Stimulated activated CD4-positive, alpha-beta T cell treated with anti-CD3 and anti-CD28 coated beads, Interleukin-15, amount 100 ng/mL, for 48 hours (primary cell): ENCODE data around the gene RBBP8.
A peak's percentile ranks its signal among the peaks of the same experiment; 100 is the strongest.
"Not testable (repeated sequence)": the region's sequence is repeated elsewhere in the genome, so short reads cannot be mapped to it uniquely, and the experiment has no call there.

ENCODE experiments used
- DNase-seq, 2 donors: peaks; one replicate each; pipeline ENCODE4 v3.0.0-alpha.2; 2020; ENCODE audit warnings: low read depth in 2 of 2

The RBBP8 gene

DNA sequence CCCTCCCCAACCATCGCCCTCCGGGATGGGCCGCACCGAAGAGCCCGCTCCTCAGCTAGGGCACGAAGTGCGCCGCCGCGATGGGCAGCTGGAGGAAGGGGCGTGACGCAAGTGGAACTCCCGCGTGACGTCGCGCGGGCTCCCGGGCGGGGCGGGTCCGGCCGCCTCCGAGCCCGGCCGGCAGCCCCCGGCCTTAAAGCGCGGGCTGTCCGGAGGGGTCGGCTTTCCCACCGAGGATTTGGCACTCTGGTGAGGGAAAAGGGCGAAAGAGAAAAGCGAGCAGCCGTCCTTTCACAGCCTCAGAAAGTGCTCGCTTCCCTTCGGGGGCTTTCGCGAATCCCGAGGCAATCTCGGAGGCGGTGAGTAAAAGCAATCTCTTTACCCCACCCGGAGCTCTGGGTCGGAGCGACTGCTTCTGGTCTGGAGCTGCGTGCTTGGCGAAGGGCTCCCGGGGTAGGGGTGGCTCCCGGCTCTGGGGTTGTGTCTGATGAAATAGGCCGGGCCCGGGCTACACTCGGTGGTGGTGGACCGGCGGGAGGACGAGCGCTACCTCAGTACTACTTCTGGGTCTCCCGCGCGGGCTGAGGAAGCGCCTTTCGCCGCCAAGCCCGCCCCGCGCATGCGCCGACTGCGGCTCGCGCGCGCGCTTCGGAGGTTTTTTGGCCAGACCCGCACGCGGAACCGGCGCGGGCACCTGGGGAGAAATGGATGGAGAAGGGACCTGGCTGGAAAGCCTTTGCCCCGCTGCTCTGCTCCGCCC is at the start of gene RBBP8:
Gene RBBP8 (plus strand): TSS at position 123 of the 760 bp plus-strand sequence. CDS start 3,524 bp downstream, outside the sequence.
- DNase-seq: peak; percentile 61 to 72

DNA sequence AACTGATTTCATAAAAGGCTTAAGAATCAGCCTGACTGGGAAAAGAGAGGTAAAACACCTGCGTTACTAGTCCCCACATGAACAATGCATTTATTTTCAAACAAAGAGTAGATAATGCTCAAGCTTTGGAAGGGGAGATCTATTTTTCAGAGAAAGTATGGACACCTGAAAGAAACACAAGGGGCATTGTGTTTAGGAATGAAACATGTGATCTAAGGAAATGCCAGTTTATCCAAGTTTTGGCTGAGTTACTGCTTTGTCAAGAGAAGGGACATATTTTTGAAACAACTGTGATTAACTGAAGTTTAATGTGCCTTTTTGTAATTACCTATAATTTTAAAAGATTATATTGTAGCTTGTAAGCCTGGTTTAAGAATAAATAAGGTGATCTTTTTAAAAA is 49.3 kb upstream of the RBBP8 start:
- no peak for DNase-seq

DNA sequence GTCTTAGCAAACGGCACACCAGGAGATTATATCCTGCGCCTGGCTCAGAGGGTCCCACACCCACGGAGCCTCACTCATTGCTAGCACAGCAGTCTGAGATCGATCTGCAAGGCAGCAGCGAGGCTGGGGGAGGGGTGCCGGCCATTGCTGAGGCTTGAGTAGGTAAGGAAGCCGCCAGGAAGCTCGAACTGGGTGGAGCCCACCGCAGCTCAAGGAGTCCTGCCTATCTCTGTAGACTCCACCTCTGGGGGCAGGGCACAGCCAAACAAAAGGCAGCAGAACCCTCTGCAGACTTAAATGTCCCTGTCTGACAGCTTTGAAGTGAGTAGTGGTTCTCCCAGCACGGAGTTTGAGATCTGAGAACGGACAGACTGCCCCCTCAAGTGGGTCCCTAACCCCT is 47.4 kb upstream of the RBBP8 start:
- not testable (repeated sequence) for DNase-seq

DNA sequence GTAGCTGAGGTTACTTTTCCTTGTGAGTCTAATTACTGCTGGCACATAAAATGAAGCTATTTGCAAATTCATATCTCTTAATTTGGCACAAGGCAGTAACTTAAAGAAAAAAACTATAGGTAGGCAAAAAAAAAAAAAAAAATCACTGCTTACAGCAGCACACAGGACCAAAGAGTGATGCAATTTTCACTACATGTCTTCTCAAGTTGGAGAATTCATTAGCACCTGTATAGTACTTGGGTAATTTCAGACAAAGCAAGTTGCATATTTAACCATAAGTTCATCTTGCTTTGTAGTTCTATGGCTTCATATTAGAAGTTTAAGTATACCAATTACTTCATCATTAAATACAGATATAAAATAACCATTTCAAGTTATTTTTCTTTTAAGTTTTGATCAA is 33.7 kb upstream of the RBBP8 start:
- no peak for DNase-seq

DNA sequence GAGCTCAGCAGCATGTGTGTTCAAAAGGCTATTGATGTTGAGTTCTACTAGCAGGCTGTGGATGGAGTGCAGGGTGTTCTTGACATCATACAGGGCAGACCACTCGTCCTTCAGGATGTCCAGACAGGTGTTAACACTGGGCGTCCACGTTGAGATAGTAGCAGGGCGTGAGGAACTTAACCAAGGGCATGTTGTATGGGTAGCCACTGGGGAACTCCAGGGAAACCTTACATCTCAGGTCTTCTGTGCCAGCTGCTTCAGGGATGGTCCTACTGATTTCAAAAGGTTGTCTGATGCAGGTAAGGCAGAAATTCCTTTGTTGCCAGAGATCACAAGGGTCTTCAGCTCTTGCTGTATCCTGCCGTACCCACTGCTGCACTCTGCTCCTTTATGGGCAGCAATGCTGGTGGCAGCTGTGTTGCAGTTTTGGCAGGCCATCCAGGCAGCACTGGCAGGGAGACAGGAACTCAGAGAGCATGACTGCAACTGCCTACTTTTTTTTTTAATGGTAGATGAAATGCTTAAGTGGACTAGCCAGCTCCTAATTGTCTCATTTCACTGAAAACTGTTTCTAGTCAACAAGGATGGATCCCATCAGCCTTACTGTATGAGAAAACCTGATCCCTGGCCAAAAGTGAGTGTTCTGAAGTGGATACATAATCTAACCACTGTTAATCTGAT is 32.4 kb upstream of the RBBP8 start:
- no peak for DNase-seq

DNA sequence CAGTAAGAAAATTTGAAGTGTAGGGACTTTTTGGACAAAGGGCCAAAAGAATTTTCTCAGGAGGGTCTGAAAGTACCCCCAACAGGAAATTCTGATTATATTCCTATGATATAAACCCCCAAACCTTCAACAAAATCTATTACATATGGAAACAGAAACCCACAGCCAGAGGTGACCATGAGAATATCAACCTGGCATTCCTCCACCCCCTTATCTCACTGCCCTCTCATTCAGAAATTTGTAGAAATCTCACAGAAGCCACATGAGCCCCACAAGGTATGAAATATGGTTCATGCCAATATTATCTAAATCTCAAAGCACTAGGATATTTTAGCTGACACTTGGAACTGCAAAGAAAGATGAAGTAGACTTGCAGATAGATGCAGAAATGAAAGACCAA is 31.0 kb upstream of the RBBP8 start:
- DNase-seq: no peak

DNA sequence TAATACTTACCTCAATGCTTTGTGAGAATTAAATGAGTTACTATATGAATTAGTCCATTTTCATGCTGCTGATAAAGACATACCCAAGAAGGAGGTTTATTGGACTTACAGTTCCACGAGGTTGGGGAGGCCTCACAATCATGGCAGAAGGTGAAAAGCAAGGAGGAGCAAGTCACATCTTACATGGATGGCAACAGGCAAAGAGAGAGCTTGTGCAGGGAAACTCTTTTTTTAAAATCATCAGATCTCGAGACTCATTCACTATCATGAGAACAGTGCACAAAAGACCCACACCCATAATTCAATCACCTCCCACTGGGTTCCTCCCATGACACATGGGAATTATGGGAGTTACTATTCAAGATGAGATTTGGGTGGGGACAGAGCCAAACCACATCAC is 29.9 kb upstream of the RBBP8 start:
- not testable (repeated sequence) for DNase-seq

DNA sequence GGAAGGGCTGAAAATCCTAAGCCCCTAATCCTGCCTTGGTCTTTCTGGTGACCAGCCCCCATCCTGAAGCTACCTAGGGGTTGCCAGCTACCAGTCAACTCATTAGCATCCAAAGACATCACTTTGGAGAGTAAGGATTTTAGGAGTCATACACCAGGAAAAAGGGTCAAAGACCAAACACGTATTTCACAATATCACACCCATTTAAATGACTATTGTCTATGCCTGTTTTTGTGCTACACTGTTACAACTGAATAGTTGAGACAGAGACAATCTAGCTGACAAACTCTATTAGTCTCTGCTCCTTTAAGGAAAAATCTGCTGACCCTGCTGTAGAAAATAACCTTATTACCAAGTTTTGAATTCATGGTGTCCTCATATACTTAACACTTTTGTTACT is 21.0 kb upstream of the RBBP8 start:
- no peak for DNase-seq

DNA sequence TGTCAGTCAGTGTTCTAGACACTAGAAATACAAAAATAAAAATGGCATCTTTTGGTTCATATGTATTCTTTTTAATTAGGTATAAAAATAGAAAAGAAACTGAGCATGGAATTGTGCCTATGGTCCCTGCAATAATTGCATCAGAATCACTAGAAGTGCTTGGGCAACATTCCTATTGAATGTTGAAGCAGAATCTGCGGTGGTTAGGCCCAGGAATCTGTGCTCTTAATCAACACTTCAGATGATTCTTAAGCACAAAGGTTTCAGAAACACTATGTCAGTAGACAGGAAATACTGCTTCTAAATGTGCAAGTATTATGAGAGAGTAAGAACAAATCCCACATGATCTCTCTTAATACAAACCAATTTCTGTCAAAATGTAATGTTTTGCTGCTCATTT is 20.3 kb upstream of the RBBP8 start:
- no peak for DNase-seq

DNA sequence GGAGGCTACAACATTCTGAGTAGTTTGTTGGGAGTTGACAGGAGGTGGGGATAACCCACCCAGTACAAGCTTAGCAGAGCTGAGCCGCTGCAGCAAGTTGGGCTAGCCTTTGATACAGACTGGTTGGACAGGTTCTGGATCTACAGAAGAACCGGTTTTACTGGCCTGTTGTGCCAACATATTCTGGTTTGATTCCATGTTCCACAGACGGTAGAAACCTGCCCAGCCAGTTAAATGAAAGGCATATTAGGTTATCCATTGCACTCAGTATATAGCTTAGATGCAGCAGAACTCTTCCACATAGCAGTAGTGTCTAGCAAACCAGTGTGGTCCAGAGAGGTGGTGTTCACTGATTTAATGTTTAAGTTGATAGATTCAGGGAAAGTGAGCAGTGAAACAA is 19.3 kb upstream of the RBBP8 start:
- DNase-seq: no peak

DNA sequence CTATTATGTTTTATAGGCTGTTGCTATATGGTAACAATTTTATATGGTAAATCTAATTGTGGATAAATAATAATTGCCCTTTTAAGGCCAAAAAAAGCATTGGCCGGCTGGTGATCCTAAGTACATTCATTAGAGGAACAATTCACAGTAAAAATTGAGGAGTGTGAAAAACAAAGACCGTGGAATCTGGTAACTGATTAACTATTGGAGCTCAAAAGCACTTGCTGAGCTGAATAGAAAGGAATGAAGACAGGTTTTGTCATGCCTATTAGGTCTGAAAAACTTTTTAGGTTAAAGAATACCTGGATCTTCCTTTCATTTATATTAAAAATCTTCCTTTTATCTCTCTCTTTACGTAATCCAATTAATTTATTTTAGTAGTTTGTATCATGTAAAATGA is 18.5 kb upstream of the RBBP8 start:
- no peak for DNase-seq

DNA sequence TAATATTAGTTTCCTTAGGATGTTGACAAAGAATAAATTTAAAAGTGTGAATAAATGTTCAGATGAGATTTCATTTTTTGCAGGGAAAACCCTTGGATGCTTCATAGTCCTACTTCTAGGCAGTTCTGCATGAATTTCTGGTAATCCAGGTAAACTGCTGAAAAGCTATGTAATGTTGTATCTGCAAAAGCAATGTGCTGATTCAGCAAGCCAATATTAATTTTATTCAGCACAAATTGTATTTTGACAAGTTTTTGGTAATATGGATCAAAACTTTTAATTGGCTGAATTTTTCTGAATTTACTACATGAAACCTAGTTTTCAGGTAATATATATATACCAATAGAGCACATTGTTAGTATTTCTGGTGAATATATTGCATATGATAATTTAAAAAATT is 17.8 kb upstream of the RBBP8 start:
- no peak for DNase-seq

DNA sequence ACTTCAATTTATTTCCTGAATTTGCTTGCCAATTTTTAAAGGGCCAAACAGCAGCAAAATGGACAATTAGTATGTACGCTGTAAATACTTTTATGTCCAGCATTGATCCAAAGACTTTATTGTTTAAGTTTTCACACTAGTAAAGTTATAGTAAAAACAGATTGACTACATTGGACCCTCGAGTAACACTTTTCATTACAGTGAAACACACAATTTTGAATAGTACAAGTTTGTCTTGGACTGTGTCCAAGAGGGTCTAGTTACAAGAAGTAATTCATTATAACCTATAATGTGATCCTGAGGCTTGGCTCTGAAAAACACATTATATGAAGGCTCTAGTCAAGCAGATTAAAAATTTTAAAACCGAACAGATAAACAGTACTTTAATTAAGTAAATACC is 11.4 kb upstream of the RBBP8 start:
- DNase-seq: no peak

DNA sequence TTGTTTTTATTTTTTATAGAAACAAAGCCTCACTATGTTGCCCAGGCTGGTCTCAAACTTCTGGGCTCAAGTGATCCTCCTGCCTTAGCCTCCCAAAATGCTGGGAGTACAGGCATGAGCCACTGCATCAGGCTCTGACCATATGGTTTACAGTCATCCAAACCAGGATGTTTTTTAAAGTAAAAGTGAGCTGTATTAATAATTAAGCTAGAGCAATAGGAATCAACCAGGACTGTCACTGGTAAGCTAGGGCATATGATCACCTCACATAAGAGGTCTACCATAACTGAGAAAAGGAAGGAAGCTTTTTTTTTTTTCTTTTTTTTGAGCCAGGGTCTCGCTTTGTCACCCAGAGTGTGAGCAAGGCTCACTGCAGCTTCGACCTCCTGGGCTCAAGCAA is 8.5 kb upstream of the RBBP8 start:
- no peak for DNase-seq

DNA sequence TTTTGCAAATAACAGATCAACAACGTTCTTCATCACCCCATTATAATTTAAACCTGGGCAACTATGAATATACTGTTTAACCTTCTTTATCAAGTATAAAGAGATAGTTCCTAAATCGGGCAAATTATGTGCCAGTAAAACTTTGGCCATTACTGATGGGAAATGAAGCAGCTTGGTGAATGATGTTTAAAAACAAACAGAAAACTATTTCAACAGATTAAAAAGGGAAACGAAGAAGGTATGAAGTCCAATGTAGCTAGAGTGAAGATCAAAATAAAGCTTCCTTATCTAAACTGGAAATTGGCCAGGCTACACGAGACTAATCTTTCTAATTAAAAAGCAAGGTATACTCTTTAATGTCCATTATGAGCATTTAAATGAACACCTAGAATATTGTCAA is 6.7 kb upstream of the RBBP8 start:
- DNase-seq: no peak

DNA sequence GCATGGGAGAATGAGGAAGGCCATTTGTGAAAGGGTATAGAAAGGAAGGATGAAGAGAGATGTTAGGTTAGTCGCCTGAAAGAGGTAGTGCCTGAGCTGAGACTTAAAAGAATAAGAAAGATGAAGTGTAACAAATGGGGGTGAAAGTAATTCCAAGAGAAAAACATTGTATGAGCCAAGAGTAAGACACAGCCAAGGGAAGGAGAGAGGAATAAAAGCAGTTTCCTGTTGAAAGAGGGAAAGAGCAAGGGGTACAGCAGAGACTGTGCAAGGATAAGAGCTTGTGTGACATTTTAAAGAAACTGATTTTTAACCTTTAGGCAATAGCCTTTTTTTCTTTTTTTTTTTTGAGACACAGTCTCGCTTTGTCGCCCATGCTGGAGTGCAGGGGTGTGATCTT is 4.8 kb upstream of the RBBP8 start:
- DNase-seq: no peak

DNA sequence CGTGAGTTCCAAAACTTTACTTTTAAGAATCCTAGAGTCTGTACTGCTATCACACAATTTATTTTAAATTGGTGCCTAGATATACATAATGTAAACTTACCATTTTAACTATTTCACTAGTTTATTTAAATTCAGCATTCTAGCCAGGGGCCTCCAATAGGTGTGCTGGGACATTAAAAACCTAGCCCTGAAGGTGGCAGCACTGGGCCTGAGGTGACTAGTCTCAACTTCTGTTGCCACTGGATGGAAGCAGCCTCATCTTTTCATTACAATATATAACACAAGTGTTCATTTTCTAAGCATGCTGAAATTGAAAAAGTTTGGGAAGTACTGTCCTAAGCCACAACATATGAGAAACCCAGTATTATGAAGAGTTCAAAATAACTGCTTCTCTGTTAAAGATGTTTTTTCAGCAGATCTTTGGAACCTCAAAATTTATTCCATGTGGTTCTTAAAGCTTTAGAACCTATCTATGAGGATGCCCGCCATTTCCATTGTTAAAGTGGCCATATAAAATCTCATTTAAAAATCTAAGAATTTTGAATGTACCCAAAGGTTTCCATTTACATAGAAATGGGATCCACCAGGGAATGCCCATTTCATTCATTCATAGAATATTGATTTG is 2.9 kb upstream of the RBBP8 start:
- DNase-seq: peak; percentile 64 to 78

DNA sequence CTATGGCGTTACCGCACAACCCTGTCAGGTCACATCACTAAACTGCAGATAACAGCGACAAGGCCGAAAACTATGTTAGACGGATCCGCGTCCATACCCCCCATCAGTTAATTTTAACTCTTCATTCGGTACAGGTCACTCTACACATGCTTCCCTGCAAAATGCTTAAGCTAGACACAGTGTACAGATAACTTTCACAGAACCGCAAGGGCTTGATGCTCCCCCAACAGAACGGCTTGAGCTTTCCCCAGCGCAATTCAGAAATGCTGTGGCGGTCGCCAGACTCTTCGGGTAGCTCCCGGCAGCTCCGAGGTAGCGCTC is 283 bp upstream of the RBBP8 start:
- no peak for DNase-seq

DNA sequence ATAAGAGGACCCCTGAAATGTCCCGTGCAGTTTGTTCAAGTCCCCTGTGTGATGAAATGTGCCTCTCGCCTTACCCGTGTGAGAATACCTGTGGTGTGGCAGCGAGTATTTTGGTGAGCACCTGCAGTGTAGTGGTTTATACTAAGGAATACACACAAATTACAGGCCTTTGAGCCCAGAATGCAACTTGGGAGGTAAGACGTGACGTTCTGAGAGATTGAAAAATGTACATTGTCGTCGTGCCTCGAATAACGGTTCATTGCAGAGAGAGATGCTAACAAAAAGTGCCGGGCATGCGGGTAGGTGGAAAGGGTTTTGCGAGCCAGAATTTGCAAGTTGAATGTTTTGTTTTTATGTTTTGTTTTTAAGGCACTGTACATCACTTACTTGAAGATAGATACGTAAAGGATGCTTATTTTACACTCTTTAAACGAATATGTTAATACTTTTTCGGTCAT is 867 bp downstream of the RBBP8 start:
- DNase-seq: no peak

DNA sequence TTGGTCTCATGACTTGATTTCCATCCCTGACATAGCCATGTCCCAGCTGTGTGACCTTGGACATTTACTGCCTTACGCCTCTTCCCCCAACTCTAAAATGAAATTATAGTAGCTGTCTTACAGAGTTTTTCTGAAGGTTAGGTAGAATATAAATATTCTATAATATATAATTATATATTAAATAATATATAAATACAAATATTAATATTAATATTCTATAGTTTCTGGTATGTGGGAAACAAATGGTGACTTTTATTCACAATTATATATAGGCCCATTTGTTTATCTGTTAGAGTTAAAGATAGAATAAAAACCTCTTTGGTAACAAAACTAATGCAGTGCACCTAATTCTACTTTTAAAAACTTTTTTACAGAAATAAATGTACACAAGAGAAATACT is 1.7 kb downstream of the RBBP8 start:
- DNase-seq: no peak

DNA sequence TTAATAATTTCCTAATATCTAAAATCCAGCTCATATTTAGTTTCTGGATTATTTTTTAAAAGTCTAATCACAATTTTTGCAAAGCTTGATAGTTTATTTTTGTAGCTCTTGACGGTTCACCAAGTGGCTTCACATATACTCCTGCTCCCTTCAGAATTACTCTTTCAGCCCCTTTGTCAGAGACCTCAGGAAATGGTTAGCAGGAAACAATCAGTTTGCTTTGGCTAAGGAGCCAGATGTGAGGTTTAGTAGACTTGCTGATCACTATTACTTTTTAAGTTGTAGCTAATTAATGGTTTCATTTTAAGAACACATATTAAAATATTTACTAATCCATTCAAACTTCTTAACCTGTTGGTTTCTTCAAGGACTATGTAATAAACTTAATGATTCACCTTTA is 2.3 kb downstream of the RBBP8 start:
- no peak for DNase-seq

DNA sequence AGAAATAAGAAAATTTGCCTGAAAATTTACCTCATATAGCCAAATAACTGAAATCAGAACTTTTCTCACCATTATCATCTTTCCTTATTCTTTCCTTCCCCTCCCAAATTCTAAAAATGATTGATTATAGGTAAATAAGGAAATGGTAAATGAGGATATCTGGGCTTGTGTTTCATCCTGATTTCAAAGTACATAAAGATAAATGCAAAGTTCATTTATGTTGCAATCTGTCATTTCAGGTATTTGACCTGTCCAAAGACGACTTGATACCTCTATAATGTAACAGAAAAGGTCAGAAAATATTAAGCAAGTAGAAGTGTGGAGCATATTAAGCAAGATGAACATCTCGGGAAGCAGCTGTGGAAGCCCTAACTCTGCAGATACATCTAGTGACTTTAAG is 3.4 kb downstream of the RBBP8 start:
- no peak for DNase-seq

DNA sequence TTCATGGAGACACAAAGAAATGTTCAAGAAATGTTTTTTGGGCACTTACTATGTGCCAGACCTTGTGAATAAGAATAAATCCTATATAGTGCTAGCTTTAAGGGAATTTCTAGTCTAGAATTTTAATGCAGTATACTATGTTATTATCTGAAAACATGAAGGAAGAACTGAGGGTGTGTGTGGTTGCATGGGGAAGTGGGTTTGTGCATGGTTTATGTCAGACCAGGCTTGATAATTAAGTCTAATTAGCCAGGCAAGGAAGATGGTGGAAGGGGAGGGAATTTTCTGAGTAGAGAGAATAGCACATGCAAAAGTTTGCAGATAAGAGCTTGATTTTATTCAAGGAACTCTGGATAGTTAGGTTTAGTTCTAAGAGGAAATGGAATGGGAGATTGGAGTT is 6.5 kb downstream of the RBBP8 start:
- DNase-seq: no peak
